Nephron (organoid): ENCODE measurements around the gene DCAF8L2.
"Not testable (repeated sequence)": the region's sequence is repeated elsewhere in the genome, so short reads cannot be mapped to it uniquely, and the experiment has no call there.

Experiments
- H3K27ac Mint-ChIP-seq, 3 experiments: 2 replicates each; pipeline ENCODE4 v1.8.0; 2020; ENCODE audit warnings: mixed read lengths in 3 of 3, mild to moderate bottlenecking in 2 of 3, moderate library complexity in 1 of 3
- H3K27me3 Mint-ChIP-seq: 2 replicates; pipeline ENCODE4 v1.8.0; 2021; ENCODE audit warnings: low read depth, mild to moderate bottlenecking, moderate library complexity, mixed read lengths
- H3K36me3 Mint-ChIP-seq: 2 replicates; pipeline ENCODE4 v1.8.0; 2020; ENCODE audit warnings: low read depth, mixed read lengths
- H3K4me1 Mint-ChIP-seq: 2 replicates; pipeline ENCODE4 v1.8.0; 2020; ENCODE audit warnings: mixed read lengths
- H3K4me3 Mint-ChIP-seq, 3 experiments: 2 replicates each; pipeline ENCODE4 v1.8.0; 2020; ENCODE audit warnings: mild to moderate bottlenecking in 3 of 3, mixed read lengths in 3 of 3, moderate library complexity in 2 of 3
- H3K9me3 Mint-ChIP-seq: 2 replicates; pipeline ENCODE4 v1.8.0; 2020; ENCODE audit warnings: mixed read lengths
- TF ChIP-seq, protein P1 (sequence below), 3 experiments: fragments of 200-600 bp; sonication (generic); IDR thresholded peaks; one replicate each; pipeline ENCODE4 v1.5.0; 2021; ENCODE audit warnings: antibody characterized with exemption in 3 of 3; ENCODE audit not compliant: unreplicated experiment in 3 of 3

DCAF8L2 gene

DNA sequence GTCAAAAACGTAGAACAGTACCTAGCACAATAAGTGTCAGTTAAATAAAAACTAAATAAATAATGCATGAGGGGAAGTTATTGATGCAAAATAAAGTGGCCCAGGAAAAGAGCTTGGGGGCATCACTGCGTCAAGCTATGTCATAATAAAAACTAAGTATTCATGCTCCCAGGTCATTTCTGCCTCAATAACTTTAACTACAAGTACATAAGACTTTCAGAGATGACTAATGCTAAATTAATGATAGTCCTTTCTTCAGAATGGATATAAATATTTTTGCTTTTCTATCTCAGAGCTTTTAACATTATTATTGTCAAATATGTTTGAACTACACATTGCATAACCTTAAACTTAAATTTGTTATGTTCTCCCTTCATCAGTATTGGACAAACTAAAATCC, 125.5 kb downstream of the DCAF8L2 start:
- H3K4me1 Mint-ChIP-seq = no peaks in the 10 kb centered on the region
- no peaks in the 10 kb centered on the region for H3K27me3 Mint-ChIP-seq
- no peaks in the 10 kb centered on the region for H3K36me3 Mint-ChIP-seq
- peaks cover 6% of the 10 kb centered on the region for H3K9me3 Mint-ChIP-seq
- no peak overlapping the region for H3K27ac Mint-ChIP-seq
- no peak overlapping the region for H3K4me3 Mint-ChIP-seq
- TF ChIP-seq, protein P1, sequence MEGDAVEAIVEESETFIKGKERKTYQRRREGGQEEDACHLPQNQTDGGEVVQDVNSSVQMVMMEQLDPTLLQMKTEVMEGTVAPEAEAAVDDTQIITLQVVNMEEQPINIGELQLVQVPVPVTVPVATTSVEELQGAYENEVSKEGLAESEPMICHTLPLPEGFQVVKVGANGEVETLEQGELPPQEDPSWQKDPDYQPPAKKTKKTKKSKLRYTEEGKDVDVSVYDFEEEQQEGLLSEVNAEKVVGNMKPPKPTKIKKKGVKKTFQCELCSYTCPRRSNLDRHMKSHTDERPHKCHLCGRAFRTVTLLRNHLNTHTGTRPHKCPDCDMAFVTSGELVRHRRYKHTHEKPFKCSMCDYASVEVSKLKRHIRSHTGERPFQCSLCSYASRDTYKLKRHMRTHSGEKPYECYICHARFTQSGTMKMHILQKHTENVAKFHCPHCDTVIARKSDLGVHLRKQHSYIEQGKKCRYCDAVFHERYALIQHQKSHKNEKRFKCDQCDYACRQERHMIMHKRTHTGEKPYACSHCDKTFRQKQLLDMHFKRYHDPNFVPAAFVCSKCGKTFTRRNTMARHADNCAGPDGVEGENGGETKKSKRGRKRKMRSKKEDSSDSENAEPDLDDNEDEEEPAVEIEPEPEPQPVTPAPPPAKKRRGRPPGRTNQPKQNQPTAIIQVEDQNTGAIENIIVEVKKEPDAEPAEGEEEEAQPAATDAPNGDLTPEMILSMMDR (IDR thresholded peaks at IDR 0.05; ENCODE audit: unreplicated experiment in 3 of 3) = no peak

DNA sequence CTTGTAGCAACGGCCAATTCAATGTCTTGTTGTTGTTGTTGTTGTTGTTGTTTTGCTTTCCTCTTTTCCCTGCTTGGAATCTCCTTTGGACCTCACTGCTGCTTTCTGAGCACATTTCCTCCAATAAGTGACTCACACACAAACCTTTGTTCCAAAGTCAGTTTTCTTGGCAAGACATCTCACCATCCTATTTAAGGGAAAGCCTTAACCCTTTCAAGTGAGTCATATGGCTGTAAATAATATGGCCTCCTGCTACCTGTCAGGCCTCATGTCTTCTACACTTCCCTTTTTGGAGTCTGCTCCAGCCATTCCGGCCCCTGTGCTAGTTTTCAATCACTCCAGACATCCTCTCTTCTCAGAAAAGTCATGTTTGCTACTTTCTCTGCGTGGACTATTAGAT, 138.1 kb downstream of the DCAF8L2 start:
- TF ChIP-seq, protein P1 (IDR thresholded peaks at IDR 0.05; ENCODE audit: unreplicated experiment in 3 of 3) = no peak
- H3K27ac Mint-ChIP-seq = no peak overlapping the region
- no peaks in the 10 kb centered on the region for H3K4me1 Mint-ChIP-seq
- H3K9me3 Mint-ChIP-seq = no peaks in the 10 kb centered on the region
- no peaks in the 10 kb centered on the region for H3K36me3 Mint-ChIP-seq
- no peaks in the 10 kb centered on the region for H3K27me3 Mint-ChIP-seq
- H3K4me3 Mint-ChIP-seq = no peak overlapping the region

DNA sequence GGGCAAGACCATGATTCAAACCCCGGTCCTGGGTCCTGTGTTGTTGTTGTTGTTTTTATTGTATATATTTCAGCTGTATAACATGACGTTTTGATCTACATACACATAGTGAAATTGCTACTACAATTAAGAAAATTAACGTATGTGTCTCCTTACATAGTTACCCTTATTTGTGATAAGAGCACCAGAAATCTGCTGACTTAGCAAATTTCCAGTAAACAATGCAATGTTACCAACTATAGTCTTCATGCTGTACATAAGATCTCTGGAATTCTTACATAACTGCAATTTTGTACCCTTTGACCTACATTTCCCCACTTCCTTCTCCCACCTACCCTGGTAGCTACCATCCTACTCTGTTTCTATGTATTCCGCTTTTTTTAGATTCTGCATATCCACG, 141.8 kb downstream of the DCAF8L2 start:
- no peaks in the 10 kb centered on the region for H3K9me3 Mint-ChIP-seq
- H3K4me1 Mint-ChIP-seq = no peaks in the 10 kb centered on the region
- no peaks in the 10 kb centered on the region for H3K36me3 Mint-ChIP-seq
- H3K4me3 Mint-ChIP-seq = no peak overlapping the region
- no peaks in the 10 kb centered on the region for H3K27me3 Mint-ChIP-seq
- TF ChIP-seq, protein P1 (IDR thresholded peaks at IDR 0.05; ENCODE audit: unreplicated experiment in 3 of 3) = no peak
- no peak overlapping the region for H3K27ac Mint-ChIP-seq

DNA sequence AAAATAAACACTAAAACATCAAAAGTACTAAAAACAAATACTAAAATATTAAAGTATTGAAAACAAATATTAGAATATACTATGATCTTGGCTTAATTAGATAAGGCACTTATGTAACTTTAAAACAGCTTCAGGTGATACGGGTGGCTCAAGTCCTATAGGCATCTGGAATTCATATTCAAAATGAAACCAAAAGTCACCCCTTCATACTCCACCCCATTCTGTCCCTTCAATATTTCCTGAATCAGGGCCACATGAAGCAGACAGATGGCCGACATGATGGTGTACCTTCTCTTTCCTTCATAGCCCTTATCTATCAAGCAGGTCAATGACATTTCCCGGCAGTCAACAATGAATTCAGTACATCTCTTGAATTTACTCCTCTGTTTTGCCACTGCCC, 145.8 kb downstream of the DCAF8L2 start:
- Mint-ChIP-seq H3K4me3 (no peak overlapping the region), H3K9me3 (no peaks in the 10 kb centered on the region), H3K27me3 (no peaks in the 10 kb centered on the region), H3K36me3 (no peaks in the 10 kb centered on the region), H3K27ac (no peak overlapping the region), H3K4me1 (peaks cover 6% of the 10 kb centered on the region)
- TF ChIP-seq, protein P1 (IDR thresholded peaks at IDR 0.05; ENCODE audit: unreplicated experiment in 3 of 3) = no peak

DNA sequence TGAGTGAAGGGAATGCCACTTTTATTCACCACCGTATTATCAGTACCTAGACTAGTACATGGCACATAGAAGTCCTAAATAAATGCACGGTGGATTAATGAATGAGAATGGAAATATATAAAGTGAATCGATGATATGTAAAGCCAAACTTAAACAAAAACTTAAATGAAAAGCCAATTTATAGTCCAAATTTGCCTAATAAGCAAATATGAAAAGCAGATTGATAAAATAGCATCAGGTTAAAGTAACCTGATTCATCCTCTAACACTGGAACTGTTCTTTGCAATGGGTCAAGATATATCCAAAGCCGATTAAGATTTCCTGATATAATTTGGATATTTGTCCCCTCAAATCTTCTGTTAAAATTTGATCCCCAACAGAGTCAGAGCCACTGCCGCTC, 150.8 kb downstream of the DCAF8L2 start:
- TF ChIP-seq, protein P1 (IDR thresholded peaks at IDR 0.05; ENCODE audit: unreplicated experiment in 3 of 3) = no peak
- no peak overlapping the region for H3K4me3 Mint-ChIP-seq
- H3K27ac Mint-ChIP-seq = no peak overlapping the region
- H3K27me3 Mint-ChIP-seq = no peaks in the 10 kb centered on the region
- no peaks in the 10 kb centered on the region for H3K9me3 Mint-ChIP-seq
- H3K36me3 Mint-ChIP-seq = no peaks in the 10 kb centered on the region
- peaks cover 6% of the 10 kb centered on the region for H3K4me1 Mint-ChIP-seq

DNA sequence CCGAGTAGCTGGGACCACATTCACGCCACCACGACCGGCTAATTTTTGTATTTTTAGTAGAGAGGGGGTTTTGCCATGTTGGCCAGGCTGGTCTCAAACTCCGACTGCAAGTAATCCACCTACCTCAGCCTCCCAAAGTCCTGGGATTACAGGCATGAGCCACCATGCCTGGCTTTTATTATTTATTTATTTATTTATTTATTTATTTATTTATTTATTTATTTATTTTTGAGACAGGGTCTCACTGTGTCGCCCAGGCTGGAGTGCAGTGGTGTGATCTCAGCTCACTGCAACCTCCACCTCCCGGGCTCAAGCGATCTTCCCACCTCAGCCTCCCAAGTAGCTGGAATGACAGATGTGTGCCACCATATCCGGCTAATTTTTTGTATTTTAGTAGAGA, 153.4 kb downstream of the DCAF8L2 start:
- H3K4me1 Mint-ChIP-seq, H3K4me3 Mint-ChIP-seq, H3K9me3 Mint-ChIP-seq, H3K36me3 Mint-ChIP-seq, H3K27ac Mint-ChIP-seq, H3K27me3 Mint-ChIP-seq: not testable (repeated sequence)
